SK-N-SH treated with all-trans-retinoic acid at 6 μM for 48 hours (cell line): ENCODE measurements around the gene UBXN10.

Source experiments
- ATAC-seq: fragments of 200-7000 bp; cut with Tn5 transposase; 3 replicates; pipeline ENCODE4 v1.9.1; 2020; ENCODE audit warnings: mild to moderate bottlenecking, moderate library complexity
- ARNTL ChIP-seq: fragments of 450-650 bp; formaldehyde crosslinking; IDR thresholded peaks from 2 replicates; pipeline ENCODE4 v1.5.0; 2020; ENCODE audit warnings: low read depth, mild to moderate bottlenecking, moderate library complexity, borderline replicate concordance
- BACH2 ChIP-seq: fragments of 250-450 bp; sonication (Bioruptor Pico); IDR thresholded peaks from 2 replicates; pipeline ENCODE4 v1.9.0; 2021; ENCODE audit warnings: mild to moderate bottlenecking, borderline replicate concordance
- CSDC2 ChIP-seq: fragments of 250-450 bp; sonication (Bioruptor Pico); IDR thresholded peaks from 2 replicates; pipeline ENCODE4 v1.5.0; 2020; ENCODE audit warnings: mild to moderate bottlenecking, moderate library complexity
- ESRRG ChIP-seq: fragments of 250-450 bp; sonication (Bioruptor Pico); IDR thresholded peaks from 2 replicates; pipeline ENCODE4 v1.6.1; 2021; ENCODE audit warnings: mild to moderate bottlenecking
- GLIS3 ChIP-seq: fragments of 250-450 bp; sonication (Bioruptor Pico); IDR thresholded peaks from 2 replicates; pipeline ENCODE4 v1.5.0; 2020; ENCODE audit warnings: mild to moderate bottlenecking, moderate library complexity
- ISL1 ChIP-seq: fragments of 250-450 bp; sonication (Bioruptor Pico); IDR thresholded peaks from 2 replicates; pipeline ENCODE4 v2.1.2; 2022; ENCODE audit warnings: mild to moderate bottlenecking, moderate library complexity
- PPARA ChIP-seq: fragments of 250-450 bp; sonication (Bioruptor Pico); IDR thresholded peaks from 2 replicates; pipeline ENCODE4 v1.5.0; 2020; ENCODE audit warnings: mild to moderate bottlenecking, borderline replicate concordance
- RARB ChIP-seq: fragments of 250-450 bp; sonication (Bioruptor Pico); IDR thresholded peaks from 2 replicates; pipeline ENCODE4 v1.8.0; 2021; ENCODE audit warnings: mild to moderate bottlenecking, moderate library complexity
- SNAI2 ChIP-seq: fragments of 250-450 bp; sonication (Bioruptor Pico); IDR thresholded peaks from 2 replicates; pipeline ENCODE4 v1.5.0; 2020; ENCODE audit warnings: mild to moderate bottlenecking, moderate library complexity
- TCF4 ChIP-seq: fragments of 250-450 bp; sonication (Bioruptor Pico); IDR thresholded peaks from 2 replicates; pipeline ENCODE4 v1.8.0; 2021; ENCODE audit warnings: mild to moderate bottlenecking, moderate library complexity, borderline replicate concordance
- TOX ChIP-seq: fragments of 250-450 bp; sonication (Bioruptor Pico); IDR thresholded peaks from 2 replicates; pipeline ENCODE4 v1.8.0; 2021; ENCODE audit warnings: mild to moderate bottlenecking, moderate library complexity, borderline replicate concordance
- ZC3H10 ChIP-seq: fragments of 250-450 bp; sonication (Bioruptor Pico); IDR thresholded peaks from 2 replicates; pipeline ENCODE4 v1.5.1; 2021; ENCODE audit warnings: mild to moderate bottlenecking, moderate library complexity
- ZFP3 ChIP-seq: fragments of 250-450 bp; sonication (Bioruptor Pico); IDR thresholded peaks from 2 replicates; pipeline ENCODE4 v1.5.0; 2020; ENCODE audit warnings: mild to moderate bottlenecking, moderate library complexity
- ZFP30 ChIP-seq: fragments of 450-650 bp; formaldehyde crosslinking; IDR thresholded peaks from 2 replicates; pipeline ENCODE4 v1.5.0; 2022; ENCODE audit warnings: mild to moderate bottlenecking, moderate library complexity
- ZNF565 ChIP-seq: fragments of 450-650 bp; formaldehyde crosslinking; conservative IDR thresholded peaks from 2 replicates; pipeline ENCODE4 v1.5.0; 2020; ENCODE audit warnings: low read depth, mild to moderate bottlenecking, moderate library complexity
- ZNF8 ChIP-seq: fragments of 450-650 bp; formaldehyde crosslinking; IDR thresholded peaks from 2 replicates; pipeline ENCODE4 v1.5.0; 2020; ENCODE audit warnings: mild to moderate bottlenecking, moderate library complexity
- TF ChIP-seq, protein P1 (sequence below): fragments of 250-450 bp; sonication (Bioruptor Pico); IDR thresholded peaks from 2 replicates; pipeline ENCODE4 v1.8.0; 2021; ENCODE audit warnings: low read depth, mild to moderate bottlenecking, moderate library complexity, borderline replicate concordance
- TF ChIP-seq, protein P2 (sequence below): fragments of 250-450 bp; sonication (Bioruptor Pico); IDR thresholded peaks from 2 replicates; pipeline ENCODE4 v1.8.0; 2020; ENCODE audit warnings: mild to moderate bottlenecking, moderate library complexity, borderline replicate concordance
- TF ChIP-seq, protein P3 (sequence below): fragments of 250-450 bp; sonication (Bioruptor Pico); IDR thresholded peaks from 2 replicates; pipeline ENCODE4 v1.5.1; 2021; ENCODE audit warnings: mild to moderate bottlenecking, moderate library complexity
- TF ChIP-seq, protein P4 (sequence below): fragments of 250-450 bp; sonication (Bioruptor Pico); IDR thresholded peaks from 2 replicates; pipeline ENCODE4 v1.5.0; 2020; ENCODE audit warnings: mild to moderate bottlenecking, moderate library complexity
- TF ChIP-seq, protein P5 (sequence below): fragments of 250-450 bp; sonication (Bioruptor Pico); IDR thresholded peaks from 2 replicates; pipeline ENCODE4 v1.5.1; 2020; ENCODE audit warnings: low read depth, mild to moderate bottlenecking, moderate library complexity

The UBXN10 gene

DNA sequence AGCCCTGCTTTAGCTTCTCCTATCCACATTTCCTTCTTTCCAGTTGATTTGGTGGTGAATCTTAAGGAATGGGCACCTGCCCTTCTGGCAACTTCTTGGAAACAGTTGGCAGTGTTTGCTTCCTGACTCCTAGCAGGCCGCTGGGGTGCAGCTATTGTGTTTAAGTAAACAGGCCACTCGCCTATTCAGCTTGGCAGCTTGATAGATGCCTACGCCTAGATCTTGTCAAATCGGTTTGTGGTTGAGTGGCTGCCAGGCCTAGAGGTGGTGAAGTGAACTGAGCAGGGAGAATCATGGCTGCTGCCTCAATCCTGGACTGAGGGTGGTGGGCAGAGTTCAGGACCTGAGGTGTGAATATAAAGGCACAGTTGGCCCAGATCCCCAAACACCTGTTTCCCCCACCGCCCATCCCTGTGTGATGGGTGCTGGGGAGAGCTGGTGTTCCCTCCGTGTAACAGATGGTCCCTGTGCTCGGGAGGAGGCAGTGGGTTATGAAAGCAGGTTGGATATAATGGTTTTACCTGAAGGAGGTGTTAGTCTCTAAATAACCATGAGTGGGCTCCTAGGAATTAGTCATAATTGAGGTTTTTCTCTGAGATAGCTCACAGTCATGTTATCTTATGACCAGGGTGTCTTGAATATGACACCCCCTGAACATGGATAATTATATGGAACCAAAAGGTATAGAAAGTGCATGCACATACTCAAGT is 1.4 kb downstream of the UBXN10 start:
- TF ChIP-seq, protein P1, sequence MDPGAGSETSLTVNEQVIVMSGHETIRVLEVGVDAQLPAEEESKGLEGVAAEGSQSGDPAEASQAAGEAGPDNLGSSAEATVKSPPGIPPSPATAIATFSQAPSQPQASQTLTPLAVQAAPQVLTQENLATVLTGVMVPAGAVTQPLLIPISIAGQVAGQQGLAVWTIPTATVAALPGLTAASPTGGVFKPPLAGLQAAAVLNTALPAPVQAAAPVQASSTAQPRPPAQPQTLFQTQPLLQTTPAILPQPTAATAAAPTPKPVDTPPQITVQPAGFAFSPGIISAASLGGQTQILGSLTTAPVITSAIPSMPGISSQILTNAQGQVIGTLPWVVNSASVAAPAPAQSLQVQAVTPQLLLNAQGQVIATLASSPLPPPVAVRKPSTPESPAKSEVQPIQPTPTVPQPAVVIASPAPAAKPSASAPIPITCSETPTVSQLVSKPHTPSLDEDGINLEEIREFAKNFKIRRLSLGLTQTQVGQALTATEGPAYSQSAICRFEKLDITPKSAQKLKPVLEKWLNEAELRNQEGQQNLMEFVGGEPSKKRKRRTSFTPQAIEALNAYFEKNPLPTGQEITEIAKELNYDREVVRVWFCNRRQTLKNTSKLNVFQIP (CRISPR knock-in tag), result no peak
- TF ChIP-seq ZNF8 (no peak), TCF4 (CRISPR knock-in tag) (no peak), ZFP30 (no peak), PPARA (no peak), ZC3H10 (CRISPR knock-in tag) (no peak), ARNTL (CRISPR knock-in tag) (no peak), CSDC2 (no peak), GLIS3 (CRISPR knock-in tag) (no peak), SNAI2 (CRISPR knock-in tag) (no peak), TOX (CRISPR knock-in tag) (no peak), BACH2 (no peak), ISL1 (CRISPR knock-in tag) (no peak), ESRRG (CRISPR knock-in tag) (no peak)
- TF ChIP-seq, protein P2, sequence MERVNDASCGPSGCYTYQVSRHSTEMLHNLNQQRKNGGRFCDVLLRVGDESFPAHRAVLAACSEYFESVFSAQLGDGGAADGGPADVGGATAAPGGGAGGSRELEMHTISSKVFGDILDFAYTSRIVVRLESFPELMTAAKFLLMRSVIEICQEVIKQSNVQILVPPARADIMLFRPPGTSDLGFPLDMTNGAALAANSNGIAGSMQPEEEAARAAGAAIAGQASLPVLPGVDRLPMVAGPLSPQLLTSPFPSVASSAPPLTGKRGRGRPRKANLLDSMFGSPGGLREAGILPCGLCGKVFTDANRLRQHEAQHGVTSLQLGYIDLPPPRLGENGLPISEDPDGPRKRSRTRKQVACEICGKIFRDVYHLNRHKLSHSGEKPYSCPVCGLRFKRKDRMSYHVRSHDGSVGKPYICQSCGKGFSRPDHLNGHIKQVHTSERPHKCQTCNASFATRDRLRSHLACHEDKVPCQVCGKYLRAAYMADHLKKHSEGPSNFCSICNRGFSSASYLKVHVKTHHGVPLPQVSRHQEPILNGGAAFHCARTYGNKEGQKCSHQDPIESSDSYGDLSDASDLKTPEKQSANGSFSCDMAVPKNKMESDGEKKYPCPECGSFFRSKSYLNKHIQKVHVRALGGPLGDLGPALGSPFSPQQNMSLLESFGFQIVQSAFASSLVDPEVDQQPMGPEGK (CRISPR knock-in tag), result no peak
- no peak for ATAC-seq

DNA sequence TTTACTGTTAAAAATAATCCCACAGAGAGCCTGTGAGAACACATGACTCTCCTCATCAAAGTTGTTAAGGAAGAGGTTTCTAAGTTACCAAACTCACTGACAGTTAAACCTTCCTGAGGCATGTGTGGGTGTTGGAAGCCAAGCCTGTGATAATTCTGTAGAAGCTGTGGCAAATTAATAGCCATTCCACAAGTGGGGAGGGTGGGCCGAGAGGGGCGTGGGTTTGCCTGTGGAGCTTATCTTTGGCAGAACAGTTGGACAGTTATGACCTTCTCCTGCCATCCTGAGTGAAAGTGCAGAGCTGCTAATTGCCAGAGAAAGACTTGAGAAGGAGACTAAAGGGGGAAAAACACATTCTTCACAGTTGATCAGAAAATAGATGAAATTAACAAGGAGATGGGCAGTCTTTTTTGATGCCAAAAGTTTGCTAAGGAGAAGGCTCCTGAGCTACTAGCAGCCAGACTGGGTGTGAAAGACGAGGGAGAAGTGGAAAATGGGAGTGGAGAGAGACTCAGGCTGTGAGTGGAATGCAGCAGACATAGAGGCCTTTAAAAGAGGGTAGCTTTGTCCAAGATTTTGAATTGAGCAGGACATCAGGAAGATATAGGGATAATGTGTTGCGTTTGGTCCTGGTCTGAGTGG is 2.0 kb downstream of the UBXN10 start:
- ATAC-seq, result no peak
- no peak for TF ChIP-seq ZFP3
- TF ChIP-seq, protein P3, sequence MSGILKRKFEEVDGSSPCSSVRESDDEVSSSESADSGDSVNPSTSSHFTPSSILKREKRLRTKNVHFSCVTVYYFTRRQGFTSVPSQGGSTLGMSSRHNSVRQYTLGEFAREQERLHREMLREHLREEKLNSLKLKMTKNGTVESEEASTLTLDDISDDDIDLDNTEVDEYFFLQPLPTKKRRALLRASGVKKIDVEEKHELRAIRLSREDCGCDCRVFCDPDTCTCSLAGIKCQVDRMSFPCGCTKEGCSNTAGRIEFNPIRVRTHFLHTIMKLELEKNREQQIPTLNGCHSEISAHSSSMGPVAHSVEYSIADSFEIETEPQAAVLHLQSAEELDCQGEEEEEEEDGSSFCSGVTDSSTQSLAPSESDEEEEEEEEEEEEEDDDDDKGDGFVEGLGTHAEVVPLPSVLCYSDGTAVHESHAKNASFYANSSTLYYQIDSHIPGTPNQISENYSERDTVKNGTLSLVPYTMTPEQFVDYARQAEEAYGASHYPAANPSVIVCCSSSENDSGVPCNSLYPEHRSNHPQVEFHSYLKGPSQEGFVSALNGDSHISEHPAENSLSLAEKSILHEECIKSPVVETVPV (CRISPR knock-in tag), result no peak
- TF ChIP-seq, protein P2 (CRISPR knock-in tag), result no peak
- TF ChIP-seq, protein P4, sequence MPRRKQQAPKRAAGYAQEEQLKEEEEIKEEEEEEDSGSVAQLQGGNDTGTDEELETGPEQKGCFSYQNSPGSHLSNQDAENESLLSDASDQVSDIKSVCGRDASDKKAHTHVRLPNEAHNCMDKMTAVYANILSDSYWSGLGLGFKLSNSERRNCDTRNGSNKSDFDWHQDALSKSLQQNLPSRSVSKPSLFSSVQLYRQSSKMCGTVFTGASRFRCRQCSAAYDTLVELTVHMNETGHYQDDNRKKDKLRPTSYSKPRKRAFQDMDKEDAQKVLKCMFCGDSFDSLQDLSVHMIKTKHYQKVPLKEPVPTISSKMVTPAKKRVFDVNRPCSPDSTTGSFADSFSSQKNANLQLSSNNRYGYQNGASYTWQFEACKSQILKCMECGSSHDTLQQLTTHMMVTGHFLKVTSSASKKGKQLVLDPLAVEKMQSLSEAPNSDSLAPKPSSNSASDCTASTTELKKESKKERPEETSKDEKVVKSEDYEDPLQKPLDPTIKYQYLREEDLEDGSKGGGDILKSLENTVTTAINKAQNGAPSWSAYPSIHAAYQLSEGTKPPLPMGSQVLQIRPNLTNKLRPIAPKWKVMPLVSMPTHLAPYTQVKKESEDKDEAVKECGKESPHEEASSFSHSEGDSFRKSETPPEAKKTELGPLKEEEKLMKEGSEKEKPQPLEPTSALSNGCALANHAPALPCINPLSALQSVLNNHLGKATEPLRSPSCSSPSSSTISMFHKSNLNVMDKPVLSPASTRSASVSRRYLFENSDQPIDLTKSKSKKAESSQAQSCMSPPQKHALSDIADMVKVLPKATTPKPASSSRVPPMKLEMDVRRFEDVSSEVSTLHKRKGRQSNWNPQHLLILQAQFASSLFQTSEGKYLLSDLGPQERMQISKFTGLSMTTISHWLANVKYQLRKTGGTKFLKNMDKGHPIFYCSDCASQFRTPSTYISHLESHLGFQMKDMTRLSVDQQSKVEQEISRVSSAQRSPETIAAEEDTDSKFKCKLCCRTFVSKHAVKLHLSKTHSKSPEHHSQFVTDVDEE (CRISPR knock-in tag), result no peak
- TF ChIP-seq SNAI2 (CRISPR knock-in tag), result no peak
- no peak for TF ChIP-seq ZNF8
- TF ChIP-seq ZFP30, result no peak
- no peak for TF ChIP-seq ESRRG (CRISPR knock-in tag)
- TF ChIP-seq GLIS3 (CRISPR knock-in tag), result no peak
- no peak for TF ChIP-seq BACH2
- no peak for TF ChIP-seq RARB (CRISPR knock-in tag)
- TF ChIP-seq ARNTL (CRISPR knock-in tag), result no peak
- TF ChIP-seq, protein P5, sequence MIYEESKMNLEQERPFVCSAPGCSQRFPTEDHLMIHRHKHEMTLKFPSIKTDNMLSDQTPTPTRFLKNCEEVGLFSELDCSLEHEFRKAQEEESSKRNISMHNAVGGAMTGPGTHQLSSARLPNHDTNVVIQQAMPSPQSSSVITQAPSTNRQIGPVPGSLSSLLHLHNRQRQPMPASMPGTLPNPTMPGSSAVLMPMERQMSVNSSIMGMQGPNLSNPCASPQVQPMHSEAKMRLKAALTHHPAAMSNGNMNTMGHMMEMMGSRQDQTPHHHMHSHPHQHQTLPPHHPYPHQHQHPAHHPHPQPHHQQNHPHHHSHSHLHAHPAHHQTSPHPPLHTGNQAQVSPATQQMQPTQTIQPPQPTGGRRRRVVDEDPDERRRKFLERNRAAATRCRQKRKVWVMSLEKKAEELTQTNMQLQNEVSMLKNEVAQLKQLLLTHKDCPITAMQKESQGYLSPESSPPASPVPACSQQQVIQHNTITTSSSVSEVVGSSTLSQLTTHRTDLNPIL (CRISPR knock-in tag), result no peak
- TF ChIP-seq, protein P1 (CRISPR knock-in tag), result no peak
- no peak for TF ChIP-seq TCF4 (CRISPR knock-in tag)
- TF ChIP-seq ISL1 (CRISPR knock-in tag), result no peak
- TF ChIP-seq ZNF565 (CRISPR knock-in tag), result no peak
